Prostate gland (tissue), 2 donors: ENCODE measurements around the gene CRIP3.

ENCODE experiments used
- POLR2A ChIP-seq: fragments of 450-650 bp; IDR thresholded peaks from one replicate; pipeline ENCODE4 v1.6.1; 2016; ENCODE audit warnings: antibody characterized with exemption, mild to moderate bottlenecking
- TF ChIP-seq, protein P1 (sequence below), 4 experiments: fragments of 200-600 bp in 2 of 4; fragments of 450-650 bp in 2 of 4; sonication (generic) in 2 of 4; IDR thresholded peaks; 1 replicate in 3 of 4; 2 replicates in 1 of 4; pipeline ENCODE4 v1.5.1; 2016 to 2019; ENCODE audit warnings: antibody characterized with exemption in 4 of 4, mild to moderate bottlenecking in 2 of 4, moderate library complexity in 2 of 4

DNA sequence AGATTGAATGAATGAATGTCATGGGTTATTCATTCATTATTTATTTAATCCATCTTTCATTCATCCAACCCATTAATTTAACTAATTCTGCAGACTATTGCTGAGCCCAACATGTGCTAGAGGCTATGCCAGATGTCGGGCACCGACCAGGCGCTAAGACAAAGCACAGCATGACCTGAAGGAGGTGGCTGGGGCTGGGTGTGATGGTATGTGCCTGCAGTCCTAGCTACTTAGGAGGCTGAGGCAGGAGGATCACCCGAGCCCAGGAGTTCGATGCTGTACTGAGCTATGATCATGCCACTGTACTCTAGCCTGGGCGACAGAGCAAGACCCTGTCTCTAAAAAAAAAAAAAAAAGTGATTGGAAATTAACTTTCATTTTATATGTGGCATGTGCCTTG lies 16.3 kb downstream of the CRIP3 start:
- TF ChIP-seq, protein P1, sequence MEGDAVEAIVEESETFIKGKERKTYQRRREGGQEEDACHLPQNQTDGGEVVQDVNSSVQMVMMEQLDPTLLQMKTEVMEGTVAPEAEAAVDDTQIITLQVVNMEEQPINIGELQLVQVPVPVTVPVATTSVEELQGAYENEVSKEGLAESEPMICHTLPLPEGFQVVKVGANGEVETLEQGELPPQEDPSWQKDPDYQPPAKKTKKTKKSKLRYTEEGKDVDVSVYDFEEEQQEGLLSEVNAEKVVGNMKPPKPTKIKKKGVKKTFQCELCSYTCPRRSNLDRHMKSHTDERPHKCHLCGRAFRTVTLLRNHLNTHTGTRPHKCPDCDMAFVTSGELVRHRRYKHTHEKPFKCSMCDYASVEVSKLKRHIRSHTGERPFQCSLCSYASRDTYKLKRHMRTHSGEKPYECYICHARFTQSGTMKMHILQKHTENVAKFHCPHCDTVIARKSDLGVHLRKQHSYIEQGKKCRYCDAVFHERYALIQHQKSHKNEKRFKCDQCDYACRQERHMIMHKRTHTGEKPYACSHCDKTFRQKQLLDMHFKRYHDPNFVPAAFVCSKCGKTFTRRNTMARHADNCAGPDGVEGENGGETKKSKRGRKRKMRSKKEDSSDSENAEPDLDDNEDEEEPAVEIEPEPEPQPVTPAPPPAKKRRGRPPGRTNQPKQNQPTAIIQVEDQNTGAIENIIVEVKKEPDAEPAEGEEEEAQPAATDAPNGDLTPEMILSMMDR (IDR thresholded peaks at IDR 0.05) = no peak
- no peak for TF ChIP-seq POLR2A
